Measurements from ENCODE around the gene HIKESHI.

The HIKESHI gene, protein sequence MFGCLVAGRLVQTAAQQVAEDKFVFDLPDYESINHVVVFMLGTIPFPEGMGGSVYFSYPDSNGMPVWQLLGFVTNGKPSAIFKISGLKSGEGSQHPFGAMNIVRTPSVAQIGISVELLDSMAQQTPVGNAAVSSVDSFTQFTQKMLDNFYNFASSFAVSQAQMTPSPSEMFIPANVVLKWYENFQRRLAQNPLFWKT

GRCh38 chr11:86302092-86302793 lies at the start of gene HIKESHI:
Gene HIKESHI, plus strand, starts transcription at chr11:86302240. Its CDS starts 209 bp downstream, at chr11:86302449.
- TF ChIP-seq CTCF (IDR thresholded peaks at IDR 0.05) = no peak
- H3K4me1 ChIP-seq = peaks cover 0 to 33% (median 11%) of the 10 kb centered on the region in 4 donors
- peak within 1 kb of the TSS; percentile 87 to 94 for H3K27ac ChIP-seq
- intact Hi-C loops (cut with DNase I; ENCODE audit: low total_unique reads) = loop anchor here (5.0 kb wide), 1 partner anchor 60 kb away; the partner anchor contains the start of gene EED
- peak; percentile 100 for DNase-seq
- no peaks in the 10 kb centered on the region for H3K9me3 ChIP-seq
- no peaks in the 10 kb centered on the region for H3K36me3 ChIP-seq
- peak within 1 kb of the TSS; percentile 87 to 91 for H3K4me3 ChIP-seq
- no peaks in the 10 kb centered on the region for H3K27me3 ChIP-seq

DNA sequence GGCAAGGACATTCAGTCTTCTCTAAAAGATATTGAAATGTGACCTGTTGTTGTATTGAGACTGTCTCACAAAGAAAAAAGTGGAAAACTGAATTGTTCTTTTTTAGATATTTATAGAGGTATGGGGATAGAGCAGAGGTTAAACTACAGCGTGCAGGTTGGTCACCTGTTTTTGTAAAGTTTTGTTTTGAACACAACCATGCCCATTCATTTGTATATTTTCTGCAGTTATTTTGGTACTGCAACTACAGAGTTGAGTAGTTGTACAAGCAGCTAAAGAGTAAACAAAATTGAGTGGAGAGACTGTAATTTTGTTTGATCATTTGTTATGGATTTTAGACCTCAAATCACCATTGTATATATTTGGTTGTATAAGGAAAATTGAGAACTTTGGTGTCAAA lies 46.1 kb upstream of the HIKESHI start:
- H3K27ac ChIP-seq = no peak overlapping the region
- H3K27me3 ChIP-seq = no peaks in the 10 kb centered on the region
- H3K4me1 ChIP-seq = peaks cover 0 to 4% (median 0%) of the 10 kb centered on the region in 4 donors
- TF ChIP-seq CTCF (IDR thresholded peaks at IDR 0.05) = no peak
- DNase-seq = no peak
- no peaks in the 10 kb centered on the region for H3K9me3 ChIP-seq
- intact Hi-C loops (cut with DNase I; ENCODE audit: low total_unique reads) = no loop called here
- H3K4me3 ChIP-seq = no peak overlapping the region
- peaks cover 13 to 20% (median 13%) of the 10 kb centered on the region in 3 donors for H3K36me3 ChIP-seq

DNA sequence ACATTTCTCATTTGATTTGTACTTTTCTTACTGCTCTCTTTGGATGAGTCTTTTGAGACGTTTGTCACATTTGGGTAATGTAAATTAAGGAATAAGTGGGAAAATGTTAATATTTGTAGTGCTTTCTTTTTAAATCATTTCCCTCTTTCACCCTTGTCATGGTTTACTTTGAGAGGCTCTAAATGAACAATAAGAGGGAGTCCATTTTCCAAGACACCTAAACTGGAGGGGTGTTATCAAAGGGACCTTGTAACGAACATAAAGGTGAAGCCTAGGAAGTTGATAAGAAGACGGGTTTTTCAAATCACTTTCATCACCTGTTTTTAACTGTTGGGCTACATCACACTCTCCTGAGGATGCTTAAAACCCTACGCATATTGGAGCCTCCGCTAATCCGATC lies 45.4 kb upstream of the HIKESHI start:
- Histone ChIP-seq H3K36me3 (peaks cover 19 to 20% (median 20%) of the 10 kb centered on the region in 3 donors), H3K4me1 (peaks cover 0 to 1% (median 0%) of the 10 kb centered on the region in 4 donors), H3K9me3 (no peaks in the 10 kb centered on the region), H3K4me3 (no peak overlapping the region), H3K27me3 (no peaks in the 10 kb centered on the region), H3K27ac (no peak overlapping the region)
- intact Hi-C loops (cut with DNase I; ENCODE audit: low total_unique reads) = no loop called here
- DNase-seq = no peak
- no peak for TF ChIP-seq CTCF (IDR thresholded peaks at IDR 0.05)

DNA sequence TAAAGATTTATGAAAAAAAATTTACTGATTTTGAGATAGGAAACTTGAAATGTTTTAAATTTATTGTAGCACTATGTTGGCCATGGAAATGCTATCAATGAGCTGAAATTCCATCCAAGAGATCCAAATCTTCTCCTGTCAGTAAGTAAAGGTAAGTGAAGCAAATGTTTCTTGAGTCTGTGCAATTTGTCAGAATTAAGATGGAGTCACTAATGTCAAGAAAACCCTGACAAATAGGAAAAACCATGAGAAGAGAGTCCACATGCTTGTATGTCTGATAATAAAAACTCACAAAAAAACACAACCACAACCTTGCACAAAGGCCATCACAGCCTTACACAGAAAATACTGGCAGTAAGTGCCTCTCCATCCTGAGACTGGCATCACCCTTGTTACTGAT lies 44.6 kb upstream of the HIKESHI start:
- no peaks in the 10 kb centered on the region for H3K4me1 ChIP-seq
- TF ChIP-seq CTCF (IDR thresholded peaks at IDR 0.05) = no peak
- peaks cover 21 to 29% (median 26%) of the 10 kb centered on the region in 3 donors for H3K36me3 ChIP-seq
- H3K4me3 ChIP-seq = no peak overlapping the region
- H3K9me3 ChIP-seq = no peaks in the 10 kb centered on the region
- no peak for DNase-seq
- intact Hi-C loops (cut with DNase I; ENCODE audit: low total_unique reads) = no loop called here
- no peak overlapping the region for H3K27ac ChIP-seq
- no peaks in the 10 kb centered on the region for H3K27me3 ChIP-seq

DNA sequence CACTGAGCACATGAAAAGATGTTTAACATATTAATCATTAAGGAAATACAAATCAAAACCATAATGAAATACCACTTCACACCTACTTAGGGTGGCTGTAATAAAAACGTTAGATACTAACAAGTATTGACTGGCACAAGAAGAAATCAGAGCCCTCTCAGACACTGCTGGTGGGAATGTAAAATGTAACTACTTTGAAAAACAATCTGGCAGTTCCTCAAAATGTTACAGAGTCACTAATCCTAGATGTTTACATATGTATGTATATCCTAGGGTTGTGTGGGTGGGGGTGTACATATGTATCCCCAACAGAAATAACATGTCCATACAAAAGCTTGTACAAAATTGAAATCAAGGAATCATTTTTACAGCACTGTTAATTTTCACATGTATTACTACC lies 42.3 kb upstream of the HIKESHI start:
- Histone ChIP-seq H3K36me3 (peaks cover 21 to 35% (median 29%) of the 10 kb centered on the region in 3 donors), H3K9me3 (no peaks in the 10 kb centered on the region), H3K4me1 (no peaks in the 10 kb centered on the region), H3K27ac (no peak overlapping the region), H3K4me3 (no peak overlapping the region), H3K27me3 (no peaks in the 10 kb centered on the region)
- no peak for TF ChIP-seq CTCF (IDR thresholded peaks at IDR 0.05)
- no peak for DNase-seq
- intact Hi-C loops (cut with DNase I; ENCODE audit: low total_unique reads) = no loop called here

All from tibial artery (tissue), 4 donors.